ENCODE results near the gene GJB5.

Gene GJB5

GRCh38 chr1:34790985-34791384 is 36.1 kb downstream of the GJB5 start:
- FAIRE-seq (no peak), DNase-seq (ENCODE audit: extremely low spot score, insufficient read length, low read depth) (no peak)

GRCh38 chr1:34792424-34792823 is 37.6 kb downstream of the GJB5 start:
- DNase-seq (ENCODE audit: extremely low spot score, insufficient read length, low read depth) (no peak), FAIRE-seq (no peak)

- FAIRE-seq (no peak), DNase-seq (ENCODE audit: extremely low spot score, insufficient read length, low read depth) (no peak)
Measured at GRCh38 chr1:34792868-34793727, 38.3 kb downstream of the GJB5 start, which contains the start of gene GJA4. GJA4 (plus strand) TSS chr1:34792999; CDS start chr1:34794214, 1,215 bp downstream.

- DNase-seq (ENCODE audit: extremely low spot score, insufficient read length, low read depth) (no peak), FAIRE-seq (no peak)
Measured at GRCh38 chr1:34794001-34794789, 39.3 kb downstream of the GJB5 start.

GRCh38 chr1:34794790-34795180 is 39.9 kb downstream of the GJB5 start:
- no peak for DNase-seq (ENCODE audit: extremely low spot score, insufficient read length, low read depth)
- no peak for FAIRE-seq

- FAIRE-seq (no peak), DNase-seq (ENCODE audit: extremely low spot score, insufficient read length, low read depth) (no peak)
Measured at GRCh38 chr1:34795916-34796315, 41.1 kb downstream of the GJB5 start.

GRCh38 chr1:34796990-34797389 is 42.1 kb downstream of the GJB5 start:
- DNase-seq (ENCODE audit: extremely low spot score, insufficient read length, low read depth) = no peak
- peak; percentile 73 for FAIRE-seq

- DNase-seq (ENCODE audit: extremely low spot score, insufficient read length, low read depth) (no peak), FAIRE-seq (no peak)
Measured at GRCh38 chr1:34800214-34800613, 45.4 kb downstream of the GJB5 start.

GRCh38 chr1:34803770-34804169 is 48.9 kb downstream of the GJB5 start:
- FAIRE-seq = no peak

GRCh38 chr1:34806396-34806795 is 51.5 kb downstream of the GJB5 start:
- no peak for FAIRE-seq

More at GRCh38 chr1:34803770-34804169, 48.9 kb downstream of the GJB5 start:
- DNase-seq (ENCODE audit: extremely low spot score, insufficient read length, low read depth) = no peak

More at GRCh38 chr1:34806396-34806795, 51.5 kb downstream of the GJB5 start:
- no peak for DNase-seq (ENCODE audit: extremely low spot score, insufficient read length, low read depth)
